H1 (cell line): ENCODE measurements around the gene AHI1. TPM values are rescaled to one million over a fixed set of nuclear protein-coding genes. Genes with fewer than 3 reads are reported as not detected.

Experiments
- CTCF ChIA-PET: fragments of 300-600 bp; sonication (Branson Sonifier 250); formaldehyde crosslinking; loops from one replicate; lab custom pipeline; 2021; ENCODE audit not compliant: partially characterized antibody; lab: Charles Lee
- POLR2A ChIA-PET: fragments of 300-600 bp; sonication (Branson Sonifier 250); formaldehyde crosslinking; loops from one replicate; lab custom pipeline; 2021; ENCODE audit warnings: inconsistent platforms; ENCODE audit not compliant: partially characterized antibody; lab: Charles Lee
- DNase-seq, 2 experiments: peaks; one replicate each; pipeline versions ENCODE4 v3.0.0 to v3.0.0-alpha.2; 2010 to 2022; ENCODE audit warnings: low spot score in 2 of 2, low read depth in 1 of 2, mixed read lengths in 1 of 2
- FAIRE-seq: peaks from 2 replicates; lab custom pipeline; 2011; peaks lifted over from hg19 to GRCh38; lab: Jason Lieb, UNC
- H2AFZ ChIP-seq: 2 replicates; pipeline ENCODE4 v1.8.1; 2012; ENCODE audit warnings: low read length, inconsistent platforms
- H2AK5ac ChIP-seq: 2 replicates; pipeline ENCODE4 v1.6.1; 2013; ENCODE audit warnings: low read depth, low read length
- H2BK120ac ChIP-seq: replicated peaks from 2 replicates; pipeline ENCODE3; 2013; ENCODE audit warnings: low read depth, low read length, inconsistent platforms
- H2BK12ac ChIP-seq: 2 replicates; pipeline ENCODE4 v1.6.1; 2013; ENCODE audit warnings: low read depth, low read length
- H2BK15ac ChIP-seq: 2 replicates; pipeline ENCODE4 v1.6.1; 2013; ENCODE audit warnings: low read length
- H2BK20ac ChIP-seq: 2 replicates; pipeline ENCODE4 v1.6.1; 2013; ENCODE audit warnings: low read length
- H2BK5ac ChIP-seq: 2 replicates; pipeline ENCODE4 v1.6.1; 2013; ENCODE audit warnings: low read depth, low read length
- H3K14ac ChIP-seq: 2 replicates; pipeline ENCODE4 v1.6.1; 2013; ENCODE audit warnings: inconsistent platforms; ENCODE audit not compliant: insufficient read length
- H3K18ac ChIP-seq: 2 replicates; pipeline ENCODE4 v1.6.1; 2013; ENCODE audit warnings: low read length; ENCODE audit errors: extremely low read depth
- H3K23ac ChIP-seq: 2 replicates; pipeline ENCODE4 v1.6.1; 2013; ENCODE audit warnings: inconsistent platforms; ENCODE audit not compliant: insufficient read length
- H3K23me2 ChIP-seq: 2 replicates; pipeline ENCODE4 v1.6.1; 2013; ENCODE audit warnings: low read depth, low read length
- H3K27ac ChIP-seq: 2 replicates; pipeline ENCODE4 v1.6.1; 2011; ENCODE audit warnings: low read depth, low read length, inconsistent platforms
- H3K27me3 ChIP-seq, 4 experiments: replicated peaks in 1 of 4; 1 replicate in 1 of 4; 2 replicates in 3 of 4; pipeline versions ENCODE4 v1.6.1 to v1.8.1; 2011 to 2013; ENCODE audit warnings: low read length in 3 of 4, mild to moderate bottlenecking in 3 of 4, inconsistent platforms in 2 of 4, mixed read lengths in 2 of 4, moderate library complexity in 1 of 4; ENCODE audit not compliant: control insufficient read depth in 3 of 4, insufficient read depth in 3 of 4; ENCODE audit errors: extremely low read depth in 1 of 4
- H3K36me3 ChIP-seq, 4 experiments: 2 replicates each; pipeline versions ENCODE4 v1.6.1 to v1.8.1; 2011 to 2013; ENCODE audit warnings: mild to moderate bottlenecking in 4 of 4, low read length in 3 of 4, moderate library complexity in 2 of 4, control low read depth in 1 of 4, inconsistent platforms in 1 of 4; ENCODE audit not compliant: insufficient read depth in 4 of 4, control insufficient read depth in 2 of 4
- H3K4ac ChIP-seq: replicated peaks from 2 replicates; pipeline ENCODE3; 2013; ENCODE audit warnings: low read length, low read depth, mixed read lengths, inconsistent platforms; ENCODE audit not compliant: insufficient read length
- H3K4me1 ChIP-seq, 4 experiments: replicated peaks in 1 of 4; 1 replicate in 1 of 4; 2 replicates in 3 of 4; pipeline versions ENCODE4 v1.6.1 to v1.8.1; 2011 to 2013; ENCODE audit warnings: low read length in 3 of 4, inconsistent platforms in 2 of 4, mixed read lengths in 1 of 4; ENCODE audit not compliant: insufficient read depth in 4 of 4, control insufficient read depth in 3 of 4
- H3K4me2 ChIP-seq, 2 experiments: 2 replicates each; pipeline versions ENCODE4 v1.6.1 to v1.8.1; 2011 to 2013; ENCODE audit warnings: low read depth in 2 of 2, low read length in 2 of 2, control low read depth in 1 of 2, inconsistent platforms in 1 of 2, mild to moderate bottlenecking in 1 of 2; ENCODE audit not compliant: insufficient read depth in 1 of 2
- H3K4me3 ChIP-seq, 4 experiments: fragments of 200-600, 300-600 bp in 1 of 4; sonication (generic), shearing (Covaris generic), sonication (Bioruptor Twin) in 1 of 4; 2 replicates each; pipeline versions ENCODE4 v1.5.1 to v1.8.1; 2011 to 2016; ENCODE audit warnings: low read length in 4 of 4, low read depth in 3 of 4, control low read depth in 2 of 4, inconsistent platforms in 2 of 4, mild to moderate bottlenecking in 2 of 4, mixed read lengths in 1 of 4, moderate library complexity in 1 of 4; ENCODE audit not compliant: insufficient read depth in 2 of 4; ENCODE audit errors: extremely low read depth in 1 of 4
- H3K56ac ChIP-seq: replicated peaks from 2 replicates; pipeline ENCODE3; 2013; ENCODE audit warnings: low read depth, mild to moderate bottlenecking, mixed read lengths, low read length, inconsistent platforms; ENCODE audit not compliant: insufficient read length
- H3K79me1 ChIP-seq: 2 replicates; pipeline ENCODE4 v1.6.1; 2013; ENCODE audit warnings: low read depth, low read length, control low read depth
- H3K79me2 ChIP-seq, 2 experiments: 2 replicates each; pipeline versions ENCODE4 v1.6.1 to v1.8.1; 2012 to 2013; ENCODE audit warnings: low read length in 2 of 2, mild to moderate bottlenecking in 2 of 2, inconsistent platforms in 1 of 2; ENCODE audit not compliant: insufficient read depth in 2 of 2, control insufficient read depth in 1 of 2
- H3K9ac ChIP-seq, 4 experiments: replicated peaks in 1 of 4; 1 replicate in 1 of 4; 2 replicates in 3 of 4; pipeline versions ENCODE4 v1.6.1 to v1.8.1; 2011 to 2013; ENCODE audit warnings: low read depth in 3 of 4, low read length in 3 of 4, control low read depth in 2 of 4, mild to moderate bottlenecking in 2 of 4, moderate library complexity in 2 of 4, inconsistent platforms in 1 of 4; ENCODE audit errors: extremely low read depth in 1 of 4
- H3K9me3 ChIP-seq, 2 experiments: 2 replicates each; pipeline versions ENCODE4 v1.6.1 to v1.8.1; 2012 to 2013; ENCODE audit warnings: mild to moderate bottlenecking in 2 of 2, moderate library complexity in 2 of 2, control low read depth in 1 of 2, inconsistent platforms in 1 of 2, low read depth in 1 of 2, low read length in 1 of 2, mixed read lengths in 1 of 2; ENCODE audit not compliant: insufficient read depth in 2 of 2
- H4K20me1 ChIP-seq, 2 experiments: replicated peaks in 1 of 2; 2 replicates each; pipeline versions ENCODE3 to v1.8.1; 2011 to 2013; ENCODE audit warnings: inconsistent platforms in 2 of 2, low read length in 2 of 2, mild to moderate bottlenecking in 1 of 2; ENCODE audit not compliant: insufficient read depth in 2 of 2, control insufficient read depth in 1 of 2
- H4K5ac ChIP-seq: 2 replicates; pipeline ENCODE4 v1.6.1; 2013; ENCODE audit warnings: low read length, low read depth, mixed read lengths, inconsistent platforms; ENCODE audit not compliant: insufficient read length
- H4K8ac ChIP-seq: 2 replicates; pipeline ENCODE4 v1.8.0; 2013; ENCODE audit warnings: mild to moderate bottlenecking, moderate library complexity, low read length, inconsistent platforms; ENCODE audit not compliant: insufficient read depth; ENCODE audit errors: extremely low read depth
- H4K91ac ChIP-seq: replicated peaks from 2 replicates; pipeline ENCODE3; 2013; ENCODE audit warnings: low read length, mixed read lengths, inconsistent platforms; ENCODE audit not compliant: insufficient read length
- CREB1 ChIP-seq: IDR thresholded peaks from 2 replicates; pipeline ENCODE4 v1.6.1; 2012; ENCODE audit warnings: inconsistent platforms
- HDAC6 ChIP-seq: IDR thresholded peaks from one replicate; pipeline ENCODE4 v1.7.1; 2012; ENCODE audit warnings: low read depth, mild to moderate bottlenecking, inconsistent platforms, low read length, moderate library complexity
- POLR2AphosphoS5 ChIP-seq: IDR thresholded peaks from 2 replicates; pipeline ENCODE4 v1.6.1; 2011; ENCODE audit warnings: low read depth, low read length
- RFX5 ChIP-seq: IDR thresholded peaks from 2 replicates; pipeline ENCODE4 v1.6.1; 2011; ENCODE audit warnings: low read depth, low read length, improper control_type of control experiment, borderline replicate concordance
- SUZ12 ChIP-seq: fragments of 200-600 bp; sonication (generic); IDR thresholded peaks from 2 replicates; pipeline ENCODE4 v1.6.1; 2012; ENCODE audit warnings: mild to moderate bottlenecking, inconsistent platforms, low read length, moderate library complexity, mixed read lengths
- WGBS, 2 experiments: shearing (Covaris generic) in 1 of 2; methylation state at CpG; one replicate each; pipeline versions ENCODE4 v1.1.6 to v1.1.7; 2013 to 2015; ENCODE audit warnings: low lambda C conversion rate in 2 of 2, mixed read lengths in 2 of 2, inconsistent platforms in 1 of 2, low coverage in 1 of 2, missing lambda C conversion rate in 1 of 2; ENCODE audit not compliant: insufficient replicate concordance in 2 of 2, insufficient coverage in 1 of 2, insufficient read length in 1 of 2; ENCODE audit errors: extremely low coverage in 1 of 2, missing lambda C conversion rate in 1 of 2; 5-methylcytosine and 5-hydroxymethylcytosine counted together
- polyA plus RNA-seq, 7 experiments: library from polyadenylated mRNA; depleted of rRNA in 3 of 7; stranded (reverse) in 5 of 7; unstranded in 2 of 7; fragments of >200 nt in 5 of 7; fragments of 200-250 nt in 2 of 7; gene quantifications; 1 replicate in 5 of 7; 2 replicates in 1 of 7; 4 replicates in 1 of 7; pipeline versions ENCODE4 v1.2.1 to v1.2.3, GENCODE V29; 2011 to 2013; ENCODE audit warnings: missing spikeins in 2 of 7, mixed read lengths in 2 of 7
- total RNA-seq: library from RNA; stranded (reverse); fragmentation: NEBNext Ultra II Directional; extraction: Animal tissue kit (Norgen Biotek cat#: 25700); gene quantifications from 2 replicates; pipeline ENCODE4 v1.2.1, GENCODE V29; 2021

The AHI1 gene
- total and polyA plus RNA-seq, 2 of the 8 experiments (the other 6 are each of a cell fraction or from before 2014, with no cell fraction given): 4.2 to 19.6 TPM

DNA sequence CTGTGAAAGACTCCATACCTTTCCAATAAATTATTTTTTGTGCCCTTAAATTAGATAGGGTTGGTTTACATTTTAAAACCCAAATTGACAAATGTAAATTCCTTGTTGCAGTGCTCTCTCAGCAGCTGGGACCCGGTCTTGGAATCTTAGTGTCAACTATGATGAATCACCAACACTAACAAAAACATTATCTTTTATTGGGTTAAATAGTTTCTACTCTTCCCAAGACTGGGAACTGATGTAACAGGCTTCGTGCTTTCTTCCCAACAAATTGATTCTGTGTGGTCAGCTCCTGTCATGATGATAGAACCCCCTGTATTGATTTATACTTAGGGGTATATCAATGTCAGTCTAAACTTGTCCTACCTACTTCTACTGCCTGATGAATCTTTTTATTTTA, 23.2 kb upstream of the AHI1 start:
- H4K20me1 ChIP-seq: no peaks in the 10 kb centered on the region
- ChIA-PET POLR2A (no interaction called here), CTCF (interaction anchor here (1.0 kb wide), 1 partner anchor 15 kb away, joined by 6 read pairs; no protein-coding TSS in a partner anchor)
- H3K23me2 ChIP-seq: peaks cover 2% of the 10 kb centered on the region; the same call in 1 of the 2 replicates
- H3K4me1 ChIP-seq: no peaks in the 10 kb centered on the region
- WGBS, 2 experiments: 85% methylated on average over 2 of the region's 2 CpGs; no CpG with 5 or more reads in 1 of the 2 experiments
- no peak for FAIRE-seq
- H4K8ac ChIP-seq: no peak overlapping the region
- no peaks in the 10 kb centered on the region for H3K9me3 ChIP-seq
- no peaks in the 10 kb centered on the region for H3K79me1 ChIP-seq
- H3K9ac ChIP-seq: no peak overlapping the region
- no peak overlapping the region for H2BK20ac ChIP-seq
- DNase-seq: no peak
- H3K4me2 ChIP-seq: no peak overlapping the region
- H3K23ac ChIP-seq: no peak overlapping the region
- H3K36me3 ChIP-seq: no peaks in the 10 kb centered on the region
- H2BK120ac ChIP-seq: no peak overlapping the region
- H2BK15ac ChIP-seq: no peak overlapping the region
- no peaks in the 10 kb centered on the region for H3K79me2 ChIP-seq
- no peak overlapping the region for H3K14ac ChIP-seq
- H2AFZ ChIP-seq: no peak overlapping the region
- H3K4me3 ChIP-seq: no peak overlapping the region
- no peak overlapping the region for H3K27ac ChIP-seq
- H3K56ac ChIP-seq: no peak overlapping the region
- no peak overlapping the region for H3K18ac ChIP-seq
- H2AK5ac ChIP-seq: no peak overlapping the region
- H3K27me3 ChIP-seq: no peaks in the 10 kb centered on the region
- no peak overlapping the region for H4K91ac ChIP-seq
- no peak overlapping the region for H4K5ac ChIP-seq
- H2BK5ac ChIP-seq: no peak overlapping the region
- H3K4ac ChIP-seq: no peak overlapping the region
- H2BK12ac ChIP-seq: no peak overlapping the region
- TF ChIP-seq CREB1 (no peak), POLR2AphosphoS5 (no peak), HDAC6 (no peak), SUZ12 (no peak), RFX5 (no peak)
